NCI-H146 (cell line): Measurements from ENCODE around the gene KRTAP3-1.

Experiments used
- DNase-seq: peaks from one replicate; lab custom pipeline; 2025; lab: John Stamatoyannopoulos, UW

KRTAP3-1 gene

GRCh38 chr17:41015454-41015853 is 6.5 kb upstream of the KRTAP3-1 start:
- no peak for DNase-seq

GRCh38 chr17:41013606-41014005 is 4.7 kb upstream of the KRTAP3-1 start:
- peak; percentile 25 for DNase-seq

- no peak for DNase-seq
Measured at GRCh38 chr17:41013181-41013580, 4.3 kb upstream of the KRTAP3-1 start.

GRCh38 chr17:41012326-41013120 is 3.6 kb upstream of the KRTAP3-1 start:
- DNase-seq: peak; percentile 17

- DNase-seq: no peak
Measured at GRCh38 chr17:41010441-41010840, 1.5 kb upstream of the KRTAP3-1 start.

- no peak for DNase-seq
Measured at GRCh38 chr17:41009936-41010335, 1.0 kb upstream of the KRTAP3-1 start.

- peak; percentile 45 for DNase-seq
Measured at GRCh38 chr17:41009301-41009760, 403 bp upstream of the KRTAP3-1 start.

- DNase-seq: peak; percentile 57
Measured at GRCh38 chr17:41004397-41004796, 4.5 kb downstream of the KRTAP3-1 start.

GRCh38 chr17:41003926-41004325 is 5.0 kb downstream of the KRTAP3-1 start:
- DNase-seq: no peak

GRCh38 chr17:41002814-41003213 is 6.1 kb downstream of the KRTAP3-1 start:
- DNase-seq: no peak

- no peak for DNase-seq
Measured at GRCh38 chr17:41001795-41002194, 7.1 kb downstream of the KRTAP3-1 start.

- peak; percentile 31 for DNase-seq
Measured at GRCh38 chr17:40999563-40999962, 9.4 kb downstream of the KRTAP3-1 start, which contains the start of gene KRTAP3-2. Gene KRTAP3-2 (minus strand): TSS chr17:40999906. CDS start chr17:40999853, 53 bp downstream.

- DNase-seq: no peak
Measured at GRCh38 chr17:40997361-40997760, 11.6 kb downstream of the KRTAP3-1 start.

- no peak for DNase-seq
Measured at GRCh38 chr17:40996829-40997228, 12.1 kb downstream of the KRTAP3-1 start.

- DNase-seq: no peak
Measured at GRCh38 chr17:40995116-40995515, 13.8 kb downstream of the KRTAP3-1 start.

- peak; percentile 68 for DNase-seq
Measured at GRCh38 chr17:40993839-40994238, 15.1 kb downstream of the KRTAP3-1 start, which contains the start of gene KRTAP3-3. Gene KRTAP3-3 (minus strand): TSS chr17:40994164. CDS start chr17:40994097, 67 bp downstream.

- DNase-seq: no peak
Measured at GRCh38 chr17:40993084-40993483, 15.8 kb downstream of the KRTAP3-1 start.

- no peak for DNase-seq
Measured at GRCh38 chr17:40992666-40993065, 16.3 kb downstream of the KRTAP3-1 start.

GRCh38 chr17:40986920-40987319 is 22.0 kb downstream of the KRTAP3-1 start:
- DNase-seq: no peak

- no peak for DNase-seq
Measured at GRCh38 chr17:40984226-40984625, 24.7 kb downstream of the KRTAP3-1 start, which contains the start of gene KRT40. Gene KRT40 (minus strand): TSS chr17:40984326. CDS start chr17:40984273, 53 bp downstream.

- DNase-seq: no peak
Measured at GRCh38 chr17:40981115-40981514, 27.8 kb downstream of the KRTAP3-1 start.

- peak; percentile 22 for DNase-seq
Measured at GRCh38 chr17:40980596-40980995, 28.3 kb downstream of the KRTAP3-1 start.

- DNase-seq: no peak
Measured at GRCh38 chr17:40980117-40980516, 28.8 kb downstream of the KRTAP3-1 start.
